ENCODE data around the gene PDE6B.

DNA sequence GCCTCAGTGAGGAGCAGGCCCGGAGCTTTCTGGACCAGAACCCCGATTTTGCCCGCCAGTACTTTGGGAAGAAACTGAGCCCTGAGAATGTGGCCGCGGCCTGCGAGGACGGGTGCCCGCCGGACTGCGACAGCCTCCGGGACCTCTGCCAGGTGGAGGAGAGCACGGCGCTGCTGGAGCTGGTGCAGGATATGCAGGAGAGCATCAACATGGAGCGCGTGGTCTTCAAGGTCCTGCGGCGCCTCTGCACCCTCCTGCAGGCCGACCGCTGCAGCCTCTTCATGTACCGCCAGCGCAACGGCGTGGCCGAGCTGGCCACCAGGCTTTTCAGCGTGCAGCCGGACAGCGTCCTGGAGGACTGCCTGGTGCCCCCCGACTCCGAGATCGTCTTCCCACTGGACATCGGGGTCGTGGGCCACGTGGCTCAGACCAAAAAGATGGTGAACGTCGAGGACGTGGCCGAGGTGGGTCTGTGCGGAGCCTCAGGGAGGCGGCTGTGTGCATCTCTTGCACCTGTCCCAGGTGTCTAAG, 323 bp downstream of the PDE6B start:
- TF ChIP-seq POLR2AphosphoS5 (IDR thresholded peaks at IDR 0.05) (no peak), EP300 (IDR thresholded peaks at IDR 0.05; ENCODE audit: low read depth) (no peak), CTCF (IDR thresholded peaks at IDR 0.05) (no peak), POLR2A (IDR thresholded peaks at IDR 0.05) (no peak)
